Measurements from ENCODE around the gene FAM76B.

FAM76B gene

GRCh38 chr11:95792700-95793099 is 3.1 kb upstream of the FAM76B start:
- no peak for TF ChIP-seq CTCF (IDR thresholded peaks at IDR 0.05; ENCODE audit: low read length, missing control alignments)
- DNase-seq (ENCODE audit: low read depth) = no peak
- H3K4me3 ChIP-seq (replicated peaks; ENCODE audit: low read depth, low read length) = no peak overlapping the region

GRCh38 chr11:95792200-95792599 is 2.6 kb upstream of the FAM76B start:
- TF ChIP-seq CTCF (IDR thresholded peaks at IDR 0.05; ENCODE audit: low read length, missing control alignments) = no peak
- no peak for DNase-seq (ENCODE audit: low read depth)
- no peak overlapping the region for H3K4me3 ChIP-seq (replicated peaks; ENCODE audit: low read depth, low read length)

GRCh38 chr11:95791709-95792033 is 2.1 kb upstream of the FAM76B start:
- DNase-seq (ENCODE audit: low read depth) = no peak
- no peak for TF ChIP-seq CTCF (IDR thresholded peaks at IDR 0.05; ENCODE audit: low read length, missing control alignments)
- peak overlapping the region; percentile 93 for H3K4me3 ChIP-seq (replicated peaks; ENCODE audit: low read depth, low read length)

- peak overlapping the region; percentile 93 for H3K4me3 ChIP-seq (replicated peaks; ENCODE audit: low read depth, low read length)
- DNase-seq (ENCODE audit: low read depth) = peak; percentile 71
- no peak for TF ChIP-seq CTCF (IDR thresholded peaks at IDR 0.05; ENCODE audit: low read length, missing control alignments)
These were observed 1.5 kb upstream of the FAM76B start for GRCh38 chr11:95790933-95791708.

- H3K4me3 ChIP-seq (replicated peaks; ENCODE audit: low read depth, low read length) = peak within 1 kb of the TSS; percentile 93
- TF ChIP-seq CTCF (IDR thresholded peaks at IDR 0.05; ENCODE audit: low read length, missing control alignments) = no peak
- DNase-seq (ENCODE audit: low read depth) = peak; percentile 99
These were observed 746 bp upstream of the FAM76B start, which contains the start of gene CEP57 for GRCh38 chr11:95790123-95790932. Gene CEP57 (plus strand): TSS chr11:95790498. CDS start chr11:95790699, 201 bp downstream.

DNA sequence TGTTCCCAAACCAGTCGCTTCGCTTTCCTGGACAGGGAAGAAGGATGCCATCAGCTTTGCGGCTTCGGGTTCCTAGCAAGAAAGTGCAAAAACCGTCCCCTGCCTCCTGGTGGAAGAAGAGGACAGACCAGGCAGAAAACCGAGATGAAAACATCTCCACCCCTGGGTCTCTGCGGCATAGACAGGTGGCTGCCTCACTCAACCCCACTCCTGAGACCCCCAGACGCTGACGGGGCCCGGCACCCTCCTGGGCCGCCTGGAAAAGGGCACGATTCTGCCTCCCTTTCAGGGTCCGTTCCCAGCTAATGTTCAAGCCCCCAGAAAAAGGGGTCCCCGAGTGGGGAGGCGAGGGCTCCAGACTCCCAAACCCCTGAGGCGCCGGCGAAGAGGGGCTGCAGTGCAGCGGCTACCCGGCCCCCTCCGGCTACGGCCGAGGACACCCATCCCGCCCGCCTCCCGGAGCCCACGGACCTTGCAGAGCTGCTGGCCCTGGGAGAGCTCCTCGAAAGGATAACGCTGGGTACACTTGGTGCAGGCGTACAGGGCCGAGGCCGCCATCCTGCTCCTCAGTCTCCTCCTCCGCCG is 569 bp downstream of the FAM76B start:
- H3K4me3 ChIP-seq (replicated peaks; ENCODE audit: low read depth, low read length) = peak overlapping the region; percentile 93
- TF ChIP-seq CTCF (IDR thresholded peaks at IDR 0.05; ENCODE audit: low read length, missing control alignments) = peak; percentile 42
- peak; percentile 46 for DNase-seq (ENCODE audit: low read depth)

Data from fibroblast of pulmonary artery (primary cell).